OCI-LY1 (cell line): ENCODE data around the gene RASSF5.

Source experiments
- CTCF ChIP-seq: fragments of 200-600 bp; sonication (generic), shearing (Covaris generic); IDR thresholded peaks from 2 replicates; pipeline ENCODE4 v1.5.1; 2017; ENCODE audit warnings: mild to moderate bottlenecking, antibody characterized with exemption, low read length, moderate library complexity, mixed read lengths
- EZH2 ChIP-seq: fragments of 200-600 bp; sonication (generic), shearing (Covaris generic); IDR thresholded peaks from 2 replicates; pipeline ENCODE4 v1.8.0; 2017; ENCODE audit warnings: borderline replicate concordance, mixed run types, mild to moderate bottlenecking, antibody characterized with exemption, low read length, moderate library complexity, mixed read lengths

GRCh38 chr1:206544562-206545257 is 37.4 kb downstream of the RASSF5 start:
- TF ChIP-seq CTCF (peak; percentile 91), EZH2 (no peak)
